PC-3 (cell line): ENCODE measurements around the gene MGMT.

Experiments used
- EZH2phosphoT487 ChIP-seq: fragments of 300-600 bp; sonication (generic); IDR thresholded peaks from 2 replicates; pipeline ENCODE4 v1.6.1; 2018; ENCODE audit warnings: mild to moderate bottlenecking, antibody characterized with exemption, low read length, borderline replicate concordance
- TF ChIP-seq, protein P1 (sequence below): fragments of 300-600 bp; sonication (generic); conservative IDR thresholded peaks from 2 replicates; pipeline ENCODE4 v1.5.1; 2017; ENCODE audit warnings: antibody characterized with exemption, low read depth, mild to moderate bottlenecking, low read length

DNA sequence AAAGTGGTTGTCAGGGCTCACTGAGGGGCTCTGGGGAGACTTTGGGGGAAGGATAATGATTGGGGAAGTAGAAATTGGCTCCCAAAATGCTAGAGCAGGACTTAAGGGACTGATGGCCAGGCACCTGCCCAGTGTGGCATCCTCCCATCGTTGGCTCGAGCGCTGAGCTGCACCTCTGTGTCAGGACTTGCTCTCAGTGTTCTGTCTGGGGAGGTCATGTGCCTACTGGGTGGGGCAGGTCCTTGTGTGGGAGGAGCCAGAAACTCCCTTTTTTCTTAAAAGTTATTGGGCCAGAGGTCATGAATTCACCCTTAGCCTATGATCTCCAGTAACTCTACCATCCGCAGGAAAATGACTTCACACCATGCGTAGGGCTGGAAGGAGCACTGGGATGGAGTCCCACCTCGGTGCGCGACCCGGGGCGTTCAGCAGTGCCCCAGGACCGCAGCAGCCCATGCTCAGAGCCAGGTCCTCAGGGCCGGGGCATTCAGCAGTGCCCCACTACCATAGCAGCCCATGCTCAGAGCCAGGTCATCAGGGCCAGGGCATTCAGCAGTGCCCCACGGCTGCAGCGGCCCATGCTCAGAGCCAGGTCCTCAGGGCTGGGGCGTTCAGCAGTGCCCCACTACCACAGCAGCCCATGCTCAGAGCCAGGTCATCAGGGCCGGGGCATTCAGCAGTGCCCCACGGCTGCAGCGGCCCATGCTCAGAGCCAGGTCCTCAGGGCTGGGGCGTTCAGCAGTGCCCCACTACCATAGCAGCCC, 275.1 kb downstream of the MGMT start:
- TF ChIP-seq, protein P1, sequence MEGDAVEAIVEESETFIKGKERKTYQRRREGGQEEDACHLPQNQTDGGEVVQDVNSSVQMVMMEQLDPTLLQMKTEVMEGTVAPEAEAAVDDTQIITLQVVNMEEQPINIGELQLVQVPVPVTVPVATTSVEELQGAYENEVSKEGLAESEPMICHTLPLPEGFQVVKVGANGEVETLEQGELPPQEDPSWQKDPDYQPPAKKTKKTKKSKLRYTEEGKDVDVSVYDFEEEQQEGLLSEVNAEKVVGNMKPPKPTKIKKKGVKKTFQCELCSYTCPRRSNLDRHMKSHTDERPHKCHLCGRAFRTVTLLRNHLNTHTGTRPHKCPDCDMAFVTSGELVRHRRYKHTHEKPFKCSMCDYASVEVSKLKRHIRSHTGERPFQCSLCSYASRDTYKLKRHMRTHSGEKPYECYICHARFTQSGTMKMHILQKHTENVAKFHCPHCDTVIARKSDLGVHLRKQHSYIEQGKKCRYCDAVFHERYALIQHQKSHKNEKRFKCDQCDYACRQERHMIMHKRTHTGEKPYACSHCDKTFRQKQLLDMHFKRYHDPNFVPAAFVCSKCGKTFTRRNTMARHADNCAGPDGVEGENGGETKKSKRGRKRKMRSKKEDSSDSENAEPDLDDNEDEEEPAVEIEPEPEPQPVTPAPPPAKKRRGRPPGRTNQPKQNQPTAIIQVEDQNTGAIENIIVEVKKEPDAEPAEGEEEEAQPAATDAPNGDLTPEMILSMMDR: no peak
- no peak for TF ChIP-seq EZH2phosphoT487
